OCI-LY7 (cell line): Measurements from ENCODE around the gene LRIT1.

Experiments used
- EZH2phosphoT487 ChIP-seq: fragments of 200-600 bp; sonication (generic); IDR thresholded peaks from 2 replicates; pipeline ENCODE4 v1.6.1; 2018; ENCODE audit warnings: low read depth, borderline replicate concordance, mild to moderate bottlenecking, mixed run types, antibody characterized with exemption, low read length, moderate library complexity, mixed read lengths
- TF ChIP-seq, protein P1 (sequence below): fragments of 200-600 bp; sonication (generic); conservative IDR thresholded peaks from 2 replicates; pipeline ENCODE4 v1.5.1; 2014; ENCODE audit warnings: mild to moderate bottlenecking, antibody characterized with exemption, low read length, moderate library complexity, mixed read lengths

DNA sequence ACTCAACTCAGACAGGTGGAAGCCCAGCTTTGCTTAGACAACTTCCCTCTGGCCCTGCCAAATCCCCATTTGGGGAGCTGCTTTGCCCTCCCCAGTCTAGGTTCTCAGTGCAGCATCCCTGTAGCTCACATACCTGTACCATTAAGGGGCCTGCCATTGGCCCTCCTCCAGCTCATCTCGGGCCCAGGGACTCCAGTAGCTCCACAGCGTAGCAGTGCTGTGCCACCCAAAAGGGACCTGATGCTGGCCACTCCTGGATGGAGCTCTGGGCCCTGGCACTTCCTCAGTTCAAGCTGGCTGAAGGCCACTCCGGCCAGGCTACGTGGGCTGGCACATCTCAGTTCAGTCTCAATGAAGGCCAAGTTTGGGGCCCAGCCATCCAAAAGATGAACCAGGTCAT lies 7.4 kb downstream of the LRIT1 start:
- TF ChIP-seq, protein P1, sequence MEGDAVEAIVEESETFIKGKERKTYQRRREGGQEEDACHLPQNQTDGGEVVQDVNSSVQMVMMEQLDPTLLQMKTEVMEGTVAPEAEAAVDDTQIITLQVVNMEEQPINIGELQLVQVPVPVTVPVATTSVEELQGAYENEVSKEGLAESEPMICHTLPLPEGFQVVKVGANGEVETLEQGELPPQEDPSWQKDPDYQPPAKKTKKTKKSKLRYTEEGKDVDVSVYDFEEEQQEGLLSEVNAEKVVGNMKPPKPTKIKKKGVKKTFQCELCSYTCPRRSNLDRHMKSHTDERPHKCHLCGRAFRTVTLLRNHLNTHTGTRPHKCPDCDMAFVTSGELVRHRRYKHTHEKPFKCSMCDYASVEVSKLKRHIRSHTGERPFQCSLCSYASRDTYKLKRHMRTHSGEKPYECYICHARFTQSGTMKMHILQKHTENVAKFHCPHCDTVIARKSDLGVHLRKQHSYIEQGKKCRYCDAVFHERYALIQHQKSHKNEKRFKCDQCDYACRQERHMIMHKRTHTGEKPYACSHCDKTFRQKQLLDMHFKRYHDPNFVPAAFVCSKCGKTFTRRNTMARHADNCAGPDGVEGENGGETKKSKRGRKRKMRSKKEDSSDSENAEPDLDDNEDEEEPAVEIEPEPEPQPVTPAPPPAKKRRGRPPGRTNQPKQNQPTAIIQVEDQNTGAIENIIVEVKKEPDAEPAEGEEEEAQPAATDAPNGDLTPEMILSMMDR = no peak
- no peak for TF ChIP-seq EZH2phosphoT487
